ENCODE measurements around the gene SCAF4. TPM values are rescaled to one million over a fixed set of nuclear protein-coding genes. Genes with fewer than 3 reads are reported as not detected.

Gene SCAF4
- total and polyA plus RNA-seq, 2 of the 8 experiments (the other 6 are each of a cell fraction or from before 2014, with no cell fraction given): 28.9 to 55.1 TPM

DNA sequence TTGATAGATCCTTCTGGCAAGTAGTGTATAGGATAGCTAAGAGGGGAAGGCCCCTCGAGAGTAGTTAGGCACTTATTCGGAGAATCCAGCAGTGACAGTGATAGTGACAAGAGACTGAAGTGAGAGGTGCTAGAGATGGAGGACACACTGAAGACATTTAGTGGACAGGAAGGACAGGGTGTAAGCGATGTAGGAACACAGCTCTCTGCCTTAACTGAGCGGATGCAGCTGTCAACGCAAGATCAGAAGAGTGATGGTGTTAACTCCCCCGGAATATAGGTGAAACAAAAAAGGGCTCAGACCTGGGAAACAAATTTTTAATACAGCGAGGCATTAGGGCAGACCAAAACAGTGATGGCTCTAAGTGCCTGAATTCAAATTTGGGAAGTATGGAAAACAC lies 56.6 kb downstream of the SCAF4 start:
- WGBS, 2 experiments (ENCODE audit: extremely low coverage in 1 of 2, insufficient coverage in 1 of 2, insufficient read length in 1 of 2, insufficient replicate concordance in 2 of 2, low coverage in 1 of 2, low lambda C conversion rate in 2 of 2, missing lambda C conversion rate in 1 of 2): 90% methylated on average over 7 of the region's 7 CpGs; no CpG with 5 or more reads in 1 of the 2 experiments
- FAIRE-seq (no peak), DNase-seq (ENCODE audit: low read depth in 1 of 2, low spot score in 2 of 2) (no peak)
- Histone ChIP-seq H3K56ac (replicated peaks; ENCODE audit: insufficient read length, low read depth, low read length) (no peak overlapping the region), H3K9ac (replicated peaks in 1 of 4; ENCODE audit: extremely low read depth in 1 of 4, low read depth in 3 of 4, low read length in 3 of 4) (no peak overlapping the region), H2BK12ac (ENCODE audit: low read depth, low read length) (no peak overlapping the region), H3K9me3 (ENCODE audit: insufficient read depth in 2 of 2, low read depth in 1 of 2, low read length in 1 of 2) (no peaks in the 10 kb centered on the region), H2BK5ac (ENCODE audit: low read depth, low read length) (no peak overlapping the region), H4K5ac (ENCODE audit: insufficient read length, low read depth, low read length) (no peak overlapping the region), H3K14ac (ENCODE audit: insufficient read length) (no peak overlapping the region), H2AK5ac (ENCODE audit: low read depth, low read length) (no peak overlapping the region), H3K4ac (replicated peaks; ENCODE audit: insufficient read length, low read depth, low read length) (no peak overlapping the region), H3K4me2 (ENCODE audit: insufficient read depth in 1 of 2, low read depth in 2 of 2, low read length in 2 of 2) (no peak overlapping the region), H3K23ac (ENCODE audit: insufficient read length) (no peak overlapping the region), H4K20me1 (replicated peaks in 1 of 2; ENCODE audit: control insufficient read depth in 1 of 2, insufficient read depth in 2 of 2, low read length in 2 of 2) (peaks cover 0 to 3% of the 10 kb centered on the region in 2 experiments), H4K91ac (replicated peaks; ENCODE audit: insufficient read length, low read length) (no peak overlapping the region), H3K27ac (ENCODE audit: low read depth, low read length) (no peak overlapping the region), H3K23me2 (ENCODE audit: low read depth, low read length) (no peaks in the 10 kb centered on the region), H3K4me1 (replicated peaks in 1 of 4; ENCODE audit: control insufficient read depth in 3 of 4, insufficient read depth in 4 of 4, low read length in 3 of 4) (peaks cover 0 to 3% (median 1%) of the 10 kb centered on the region in 4 experiments; a peak in 3 of 7 replicates), H3K79me1 (ENCODE audit: low read depth, low read length) (no peaks in the 10 kb centered on the region), H3K79me2 (ENCODE audit: control insufficient read depth in 1 of 2, insufficient read depth in 2 of 2, low read length in 2 of 2) (no peaks in the 10 kb centered on the region), H2BK120ac (replicated peaks; ENCODE audit: low read depth, low read length) (no peak overlapping the region), H2BK15ac (ENCODE audit: low read length) (no peak overlapping the region), H2BK20ac (ENCODE audit: low read length) (no peak overlapping the region), H3K4me3 (ENCODE audit: extremely low read depth in 1 of 4, insufficient read depth in 2 of 4, low read depth in 3 of 4, low read length in 4 of 4) (no peak overlapping the region), H3K27me3 (replicated peaks in 1 of 4; ENCODE audit: control insufficient read depth in 3 of 4, extremely low read depth in 1 of 4, insufficient read depth in 3 of 4, low read length in 3 of 4) (no peaks in the 10 kb centered on the region), H3K18ac (ENCODE audit: extremely low read depth, low read length) (no peak overlapping the region), H3K36me3 (ENCODE audit: control insufficient read depth in 2 of 4, insufficient read depth in 4 of 4, low read length in 3 of 4) (peaks cover 0 to 33% (median 7%) of the 10 kb centered on the region in 4 experiments; a peak in 4 of 8 replicates), H4K8ac (ENCODE audit: extremely low read depth, insufficient read depth, low read length) (no peak overlapping the region), H2AFZ (ENCODE audit: low read length) (no peak overlapping the region)
- ChIA-PET CTCF (ENCODE audit: partially characterized antibody) (interaction anchor here (1.3 kb wide), 1 partner anchor 51 kb away, joined by 3 read pairs; no protein-coding TSS in a partner anchor), POLR2A (ENCODE audit: partially characterized antibody) (interaction anchor here (0.9 to 1.9 kb wide), 7 partner anchors 9 to 37 kb away, joined by 3 to 10 read pairs (median 4); no protein-coding TSS in a partner anchor)
- TF ChIP-seq CEBPB (IDR thresholded peaks at IDR 0.05; ENCODE audit: low read depth, low read length): no peak
- no peak for TF ChIP-seq TCF12 (IDR thresholded peaks at IDR 0.05; ENCODE audit: low read depth, low read length)
- TF ChIP-seq RXRA (IDR thresholded peaks at IDR 0.05; ENCODE audit: insufficient read depth, low read depth, low read length): no peak
- no peak for TF ChIP-seq MAFK (IDR thresholded peaks at IDR 0.05; ENCODE audit: low read depth, low read length)
- TF ChIP-seq SP2 (IDR thresholded peaks at IDR 0.05; ENCODE audit: low read length): no peak
- no peak for TF ChIP-seq SUZ12 (IDR thresholded peaks at IDR 0.05; ENCODE audit: low read length)
- no peak for TF ChIP-seq TAF1 (IDR thresholded peaks at IDR 0.05; ENCODE audit: low read depth, low read length)
- TF ChIP-seq TEAD4 (IDR thresholded peaks at IDR 0.05; ENCODE audit: low read depth, low read length): no peak
- TF ChIP-seq YY1 (IDR thresholded peaks at IDR 0.05; ENCODE audit: low read depth, low read length): no peak
- TF ChIP-seq, protein P1, sequence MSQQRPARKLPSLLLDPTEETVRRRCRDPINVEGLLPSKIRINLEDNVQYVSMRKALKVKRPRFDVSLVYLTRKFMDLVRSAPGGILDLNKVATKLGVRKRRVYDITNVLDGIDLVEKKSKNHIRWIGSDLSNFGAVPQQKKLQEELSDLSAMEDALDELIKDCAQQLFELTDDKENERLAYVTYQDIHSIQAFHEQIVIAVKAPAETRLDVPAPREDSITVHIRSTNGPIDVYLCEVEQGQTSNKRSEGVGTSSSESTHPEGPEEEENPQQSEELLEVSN (IDR thresholded peaks at IDR 0.05): no peak
- TF ChIP-seq CHD1 (IDR thresholded peaks at IDR 0.05; ENCODE audit: low read depth, low read length): no peak
- TF ChIP-seq EZH2 (IDR thresholded peaks at IDR 0.05; ENCODE audit: low read depth, low read length, severe bottlenecking): no peak
- no peak for TF ChIP-seq RBBP5 (IDR thresholded peaks at IDR 0.05; ENCODE audit: borderline replicate concordance, low read depth, low read length)
- no peak for TF ChIP-seq CBX8 (IDR thresholded peaks at IDR 0.05; ENCODE audit: borderline replicate concordance, low read depth, low read length)
